H1 (cell line): Measurements from ENCODE around the gene SYT15B. TPM values are rescaled to one million over a fixed set of nuclear protein-coding genes. Genes with fewer than 3 reads are reported as not detected.
"Not testable (repeated sequence)": the region's sequence is repeated elsewhere in the genome, so short reads cannot be mapped to it uniquely, and the experiment has no call there.

ENCODE experiments used
- CTCF ChIA-PET: fragments of 300-600 bp; sonication (Branson Sonifier 250); formaldehyde crosslinking; loops from one replicate; lab custom pipeline; 2021; ENCODE audit not compliant: partially characterized antibody; lab: Charles Lee
- POLR2A ChIA-PET: fragments of 300-600 bp; sonication (Branson Sonifier 250); formaldehyde crosslinking; loops from one replicate; lab custom pipeline; 2021; ENCODE audit warnings: inconsistent platforms; ENCODE audit not compliant: partially characterized antibody; lab: Charles Lee
- DNase-seq, 2 experiments: peaks; one replicate each; pipeline versions ENCODE4 v3.0.0 to v3.0.0-alpha.2; 2010 to 2022; ENCODE audit warnings: low spot score in 2 of 2, low read depth in 1 of 2, mixed read lengths in 1 of 2
- FAIRE-seq: peaks from 2 replicates; lab custom pipeline; 2011; peaks lifted over from hg19 to GRCh38; lab: Jason Lieb, UNC
- H2AFZ ChIP-seq: 2 replicates; pipeline ENCODE4 v1.8.1; 2012; ENCODE audit warnings: low read length, inconsistent platforms
- H2AK5ac ChIP-seq: 2 replicates; pipeline ENCODE4 v1.6.1; 2013; ENCODE audit warnings: low read depth, low read length
- H2BK120ac ChIP-seq: replicated peaks from 2 replicates; pipeline ENCODE3; 2013; ENCODE audit warnings: low read depth, low read length, inconsistent platforms
- H2BK12ac ChIP-seq: 2 replicates; pipeline ENCODE4 v1.6.1; 2013; ENCODE audit warnings: low read depth, low read length
- H2BK15ac ChIP-seq: 2 replicates; pipeline ENCODE4 v1.6.1; 2013; ENCODE audit warnings: low read length
- H2BK20ac ChIP-seq: 2 replicates; pipeline ENCODE4 v1.6.1; 2013; ENCODE audit warnings: low read length
- H2BK5ac ChIP-seq: 2 replicates; pipeline ENCODE4 v1.6.1; 2013; ENCODE audit warnings: low read depth, low read length
- H3K14ac ChIP-seq: 2 replicates; pipeline ENCODE4 v1.6.1; 2013; ENCODE audit warnings: inconsistent platforms; ENCODE audit not compliant: insufficient read length
- H3K18ac ChIP-seq: 2 replicates; pipeline ENCODE4 v1.6.1; 2013; ENCODE audit warnings: low read length; ENCODE audit errors: extremely low read depth
- H3K23ac ChIP-seq: 2 replicates; pipeline ENCODE4 v1.6.1; 2013; ENCODE audit warnings: inconsistent platforms; ENCODE audit not compliant: insufficient read length
- H3K23me2 ChIP-seq: 2 replicates; pipeline ENCODE4 v1.6.1; 2013; ENCODE audit warnings: low read depth, low read length
- H3K27ac ChIP-seq: 2 replicates; pipeline ENCODE4 v1.6.1; 2011; ENCODE audit warnings: low read depth, low read length, inconsistent platforms
- H3K27me3 ChIP-seq, 4 experiments: replicated peaks in 1 of 4; 1 replicate in 1 of 4; 2 replicates in 3 of 4; pipeline versions ENCODE4 v1.6.1 to v1.8.1; 2011 to 2013; ENCODE audit warnings: low read length in 3 of 4, mild to moderate bottlenecking in 3 of 4, inconsistent platforms in 2 of 4, mixed read lengths in 2 of 4, moderate library complexity in 1 of 4; ENCODE audit not compliant: control insufficient read depth in 3 of 4, insufficient read depth in 3 of 4; ENCODE audit errors: extremely low read depth in 1 of 4
- H3K36me3 ChIP-seq, 4 experiments: 2 replicates each; pipeline versions ENCODE4 v1.6.1 to v1.8.1; 2011 to 2013; ENCODE audit warnings: mild to moderate bottlenecking in 4 of 4, low read length in 3 of 4, moderate library complexity in 2 of 4, control low read depth in 1 of 4, inconsistent platforms in 1 of 4; ENCODE audit not compliant: insufficient read depth in 4 of 4, control insufficient read depth in 2 of 4
- H3K4ac ChIP-seq: replicated peaks from 2 replicates; pipeline ENCODE3; 2013; ENCODE audit warnings: low read length, low read depth, mixed read lengths, inconsistent platforms; ENCODE audit not compliant: insufficient read length
- H3K4me1 ChIP-seq, 4 experiments: replicated peaks in 1 of 4; 1 replicate in 1 of 4; 2 replicates in 3 of 4; pipeline versions ENCODE4 v1.6.1 to v1.8.1; 2011 to 2013; ENCODE audit warnings: low read length in 3 of 4, inconsistent platforms in 2 of 4, mixed read lengths in 1 of 4; ENCODE audit not compliant: insufficient read depth in 4 of 4, control insufficient read depth in 3 of 4
- H3K4me2 ChIP-seq, 2 experiments: 2 replicates each; pipeline versions ENCODE4 v1.6.1 to v1.8.1; 2011 to 2013; ENCODE audit warnings: low read depth in 2 of 2, low read length in 2 of 2, control low read depth in 1 of 2, inconsistent platforms in 1 of 2, mild to moderate bottlenecking in 1 of 2; ENCODE audit not compliant: insufficient read depth in 1 of 2
- H3K4me3 ChIP-seq, 4 experiments: fragments of 200-600, 300-600 bp in 1 of 4; sonication (generic), shearing (Covaris generic), sonication (Bioruptor Twin) in 1 of 4; 2 replicates each; pipeline versions ENCODE4 v1.5.1 to v1.8.1; 2011 to 2016; ENCODE audit warnings: low read length in 4 of 4, low read depth in 3 of 4, control low read depth in 2 of 4, inconsistent platforms in 2 of 4, mild to moderate bottlenecking in 2 of 4, mixed read lengths in 1 of 4, moderate library complexity in 1 of 4; ENCODE audit not compliant: insufficient read depth in 2 of 4; ENCODE audit errors: extremely low read depth in 1 of 4
- H3K56ac ChIP-seq: replicated peaks from 2 replicates; pipeline ENCODE3; 2013; ENCODE audit warnings: low read depth, mild to moderate bottlenecking, mixed read lengths, low read length, inconsistent platforms; ENCODE audit not compliant: insufficient read length
- H3K79me1 ChIP-seq: 2 replicates; pipeline ENCODE4 v1.6.1; 2013; ENCODE audit warnings: low read depth, low read length, control low read depth
- H3K79me2 ChIP-seq, 2 experiments: 2 replicates each; pipeline versions ENCODE4 v1.6.1 to v1.8.1; 2012 to 2013; ENCODE audit warnings: low read length in 2 of 2, mild to moderate bottlenecking in 2 of 2, inconsistent platforms in 1 of 2; ENCODE audit not compliant: insufficient read depth in 2 of 2, control insufficient read depth in 1 of 2
- H3K9ac ChIP-seq, 4 experiments: replicated peaks in 1 of 4; 1 replicate in 1 of 4; 2 replicates in 3 of 4; pipeline versions ENCODE4 v1.6.1 to v1.8.1; 2011 to 2013; ENCODE audit warnings: low read depth in 3 of 4, low read length in 3 of 4, control low read depth in 2 of 4, mild to moderate bottlenecking in 2 of 4, moderate library complexity in 2 of 4, inconsistent platforms in 1 of 4; ENCODE audit errors: extremely low read depth in 1 of 4
- H3K9me3 ChIP-seq, 2 experiments: 2 replicates each; pipeline versions ENCODE4 v1.6.1 to v1.8.1; 2012 to 2013; ENCODE audit warnings: mild to moderate bottlenecking in 2 of 2, moderate library complexity in 2 of 2, control low read depth in 1 of 2, inconsistent platforms in 1 of 2, low read depth in 1 of 2, low read length in 1 of 2, mixed read lengths in 1 of 2; ENCODE audit not compliant: insufficient read depth in 2 of 2
- H4K20me1 ChIP-seq, 2 experiments: replicated peaks in 1 of 2; 2 replicates each; pipeline versions ENCODE3 to v1.8.1; 2011 to 2013; ENCODE audit warnings: inconsistent platforms in 2 of 2, low read length in 2 of 2, mild to moderate bottlenecking in 1 of 2; ENCODE audit not compliant: insufficient read depth in 2 of 2, control insufficient read depth in 1 of 2
- H4K5ac ChIP-seq: 2 replicates; pipeline ENCODE4 v1.6.1; 2013; ENCODE audit warnings: low read length, low read depth, mixed read lengths, inconsistent platforms; ENCODE audit not compliant: insufficient read length
- H4K8ac ChIP-seq: 2 replicates; pipeline ENCODE4 v1.8.0; 2013; ENCODE audit warnings: mild to moderate bottlenecking, moderate library complexity, low read length, inconsistent platforms; ENCODE audit not compliant: insufficient read depth; ENCODE audit errors: extremely low read depth
- H4K91ac ChIP-seq: replicated peaks from 2 replicates; pipeline ENCODE3; 2013; ENCODE audit warnings: low read length, mixed read lengths, inconsistent platforms; ENCODE audit not compliant: insufficient read length
- WGBS, 2 experiments: shearing (Covaris generic) in 1 of 2; methylation state at CpG; one replicate each; pipeline versions ENCODE4 v1.1.6 to v1.1.7; 2013 to 2015; ENCODE audit warnings: low lambda C conversion rate in 2 of 2, mixed read lengths in 2 of 2, inconsistent platforms in 1 of 2, low coverage in 1 of 2, missing lambda C conversion rate in 1 of 2; ENCODE audit not compliant: insufficient replicate concordance in 2 of 2, insufficient coverage in 1 of 2, insufficient read length in 1 of 2; ENCODE audit errors: extremely low coverage in 1 of 2, missing lambda C conversion rate in 1 of 2; 5-methylcytosine and 5-hydroxymethylcytosine counted together
- polyA plus RNA-seq, 7 experiments: library from polyadenylated mRNA; depleted of rRNA in 3 of 7; stranded (reverse) in 5 of 7; unstranded in 2 of 7; fragments of >200 nt in 5 of 7; fragments of 200-250 nt in 2 of 7; gene quantifications; 1 replicate in 5 of 7; 2 replicates in 1 of 7; 4 replicates in 1 of 7; pipeline versions ENCODE4 v1.2.1 to v1.2.3, GENCODE V29; 2011 to 2013; ENCODE audit warnings: missing spikeins in 2 of 7, mixed read lengths in 2 of 7
- total RNA-seq: library from RNA; stranded (reverse); fragmentation: NEBNext Ultra II Directional; extraction: Animal tissue kit (Norgen Biotek cat#: 25700); gene quantifications from 2 replicates; pipeline ENCODE4 v1.2.1, GENCODE V29; 2021

Gene SYT15B
- total and polyA plus RNA-seq, 2 of the 8 experiments (the other 6 are each of a cell fraction or from before 2014, with no cell fraction given): 0.17 TPM; not detected in 1

DNA sequence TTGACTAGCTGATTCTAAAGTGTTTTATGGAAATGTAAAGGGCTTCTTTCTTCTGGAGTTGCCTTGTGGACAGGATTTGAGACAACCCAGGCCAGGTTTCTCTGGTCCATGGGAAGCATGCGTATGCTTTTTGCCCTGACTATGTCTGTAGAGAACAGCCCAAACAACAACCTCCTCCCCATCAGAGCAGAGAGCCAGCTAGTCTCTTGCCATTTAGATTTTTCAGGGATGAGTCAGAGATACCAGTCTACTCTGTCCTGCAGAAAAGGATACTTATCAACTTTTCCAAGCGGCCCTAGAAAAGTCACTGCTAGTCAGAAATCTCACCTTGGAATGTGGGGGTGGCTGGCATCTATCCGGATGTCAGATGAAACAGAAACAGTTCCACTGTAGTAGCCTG, 11.6 kb downstream of the SYT15B start:
- H4K91ac ChIP-seq, H3K14ac ChIP-seq, H3K79me1 ChIP-seq, H4K20me1 ChIP-seq, H3K56ac ChIP-seq, H3K23me2 ChIP-seq, H2BK20ac ChIP-seq, H2AK5ac ChIP-seq, H3K4me3 ChIP-seq, FAIRE-seq, H3K27ac ChIP-seq, H2BK5ac ChIP-seq, H4K8ac ChIP-seq, H3K4ac ChIP-seq, H3K9ac ChIP-seq, H3K27me3 ChIP-seq, H2BK12ac ChIP-seq, H3K79me2 ChIP-seq, POLR2A ChIA-PET, H3K23ac ChIP-seq, H3K18ac ChIP-seq, CTCF ChIA-PET, H4K5ac ChIP-seq, H3K36me3 ChIP-seq, H2AFZ ChIP-seq, H3K9me3 ChIP-seq, H2BK120ac ChIP-seq, H2BK15ac ChIP-seq, DNase-seq, H3K4me2 ChIP-seq, H3K4me1 ChIP-seq: not testable (repeated sequence)
- WGBS, 2 experiments: no CpG with 5 or more reads among the region's 3 CpGs

- H3K4me2 ChIP-seq, H3K36me3 ChIP-seq, CTCF ChIA-PET, H2BK5ac ChIP-seq, H3K79me1 ChIP-seq, H3K27me3 ChIP-seq, H4K20me1 ChIP-seq, FAIRE-seq, H3K23ac ChIP-seq, H3K56ac ChIP-seq, H3K23me2 ChIP-seq, H3K4me1 ChIP-seq, H2BK120ac ChIP-seq, POLR2A ChIA-PET, H4K8ac ChIP-seq, H3K9ac ChIP-seq, H2BK20ac ChIP-seq, H3K27ac ChIP-seq, H4K5ac ChIP-seq, H2BK15ac ChIP-seq, H3K18ac ChIP-seq, H3K9me3 ChIP-seq, H2BK12ac ChIP-seq, H4K91ac ChIP-seq, DNase-seq, H2AK5ac ChIP-seq, H3K14ac ChIP-seq, H3K79me2 ChIP-seq, H2AFZ ChIP-seq, H3K4me3 ChIP-seq, H3K4ac ChIP-seq: not testable (repeated sequence)
- WGBS, 2 experiments: no CpG with 5 or more reads among the region's 8 CpGs
Observed at GRCh38 chr10:47750360-47750759, 13.0 kb downstream of the SYT15B start.
